Measurements from ENCODE around the gene SSR3. TPM values are rescaled to one million over a fixed set of nuclear protein-coding genes. Genes with fewer than 3 reads are reported as not detected.

The SSR3 gene
- total RNA-seq, 1 experiment from 2014 or later = 340 TPM

- no peak for DNase-seq (ENCODE audit: low read depth, low spot score)
- in situ Hi-C loops (cut with HindIII; ENCODE audit: low pct_unique_long_range_greater_than_20kb, low sequenced_read_pairs) = no loop called here
Observed at GRCh38 chr3:156548902-156549301, 6.0 kb downstream of the SSR3 start.

- no peak for DNase-seq (ENCODE audit: low read depth, low spot score)
- in situ Hi-C loops (cut with HindIII; ENCODE audit: low pct_unique_long_range_greater_than_20kb, low sequenced_read_pairs) = no loop called here
Observed at GRCh38 chr3:156548041-156548687, 6.8 kb downstream of the SSR3 start.

GRCh38 chr3:156547637-156548036, 7.3 kb downstream of the SSR3 start:
- DNase-seq (ENCODE audit: low read depth, low spot score) = no peak
- in situ Hi-C loops (cut with HindIII; ENCODE audit: low pct_unique_long_range_greater_than_20kb, low sequenced_read_pairs) = no loop called here

- in situ Hi-C loops (cut with HindIII; ENCODE audit: low pct_unique_long_range_greater_than_20kb, low sequenced_read_pairs) = no loop called here
- DNase-seq (ENCODE audit: low read depth, low spot score) = no peak
Observed at GRCh38 chr3:156543043-156543555, 11.8 kb downstream of the SSR3 start.

- no peak for DNase-seq (ENCODE audit: low read depth, low spot score)
- in situ Hi-C loops (cut with HindIII; ENCODE audit: low pct_unique_long_range_greater_than_20kb, low sequenced_read_pairs) = no loop called here
Observed at GRCh38 chr3:156542101-156543042, 12.5 kb downstream of the SSR3 start.

- no peak for DNase-seq (ENCODE audit: low read depth, low spot score)
- in situ Hi-C loops (cut with HindIII; ENCODE audit: low pct_unique_long_range_greater_than_20kb, low sequenced_read_pairs) = no loop called here
Observed at GRCh38 chr3:156539802-156540201, 15.1 kb downstream of the SSR3 start.

GRCh38 chr3:156539051-156539450, 15.9 kb downstream of the SSR3 start:
- in situ Hi-C loops (cut with HindIII; ENCODE audit: low pct_unique_long_range_greater_than_20kb, low sequenced_read_pairs) = no loop called here

GRCh38 chr3:156536524-156537316, 18.2 kb downstream of the SSR3 start:
- no peak for DNase-seq (ENCODE audit: low read depth, low spot score)
- in situ Hi-C loops (cut with HindIII; ENCODE audit: low pct_unique_long_range_greater_than_20kb, low sequenced_read_pairs) = no loop called here

More at GRCh38 chr3:156539051-156539450, 15.9 kb downstream of the SSR3 start:
- DNase-seq (ENCODE audit: low read depth, low spot score) = no peak

GRCh38 chr3:156535798-156536197, 19.1 kb downstream of the SSR3 start:
- DNase-seq (ENCODE audit: low read depth, low spot score) = no peak
- in situ Hi-C loops (cut with HindIII; ENCODE audit: low pct_unique_long_range_greater_than_20kb, low sequenced_read_pairs) = no loop called here

- in situ Hi-C loops (cut with HindIII; ENCODE audit: low pct_unique_long_range_greater_than_20kb, low sequenced_read_pairs) = no loop called here
Observed at GRCh38 chr3:156535162-156535627, 19.7 kb downstream of the SSR3 start.

GRCh38 chr3:156533205-156533604, 21.7 kb downstream of the SSR3 start:
- DNase-seq (ENCODE audit: low read depth, low spot score) = no peak
- in situ Hi-C loops (cut with HindIII; ENCODE audit: low pct_unique_long_range_greater_than_20kb, low sequenced_read_pairs) = no loop called here

More at GRCh38 chr3:156535162-156535627, 19.7 kb downstream of the SSR3 start:
- peak; percentile 88 for DNase-seq (ENCODE audit: low read depth, low spot score)

GRCh38 chr3:156532730-156533129, 22.2 kb downstream of the SSR3 start:
- in situ Hi-C loops (cut with HindIII; ENCODE audit: low pct_unique_long_range_greater_than_20kb, low sequenced_read_pairs) = no loop called here
- DNase-seq (ENCODE audit: low read depth, low spot score) = no peak

GRCh38 chr3:156530980-156531379, 23.9 kb downstream of the SSR3 start:
- no peak for DNase-seq (ENCODE audit: low read depth, low spot score)
- in situ Hi-C loops (cut with HindIII; ENCODE audit: low pct_unique_long_range_greater_than_20kb, low sequenced_read_pairs) = no loop called here

- in situ Hi-C loops (cut with HindIII; ENCODE audit: low pct_unique_long_range_greater_than_20kb, low sequenced_read_pairs) = no loop called here
Observed at GRCh38 chr3:156527060-156527459, 27.9 kb downstream of the SSR3 start.

GRCh38 chr3:156525808-156526207, 29.1 kb downstream of the SSR3 start:
- DNase-seq (ENCODE audit: low read depth, low spot score) = no peak

More at GRCh38 chr3:156527060-156527459, 27.9 kb downstream of the SSR3 start:
- no peak for DNase-seq (ENCODE audit: low read depth, low spot score)

GRCh38 chr3:156522673-156523072, 32.2 kb downstream of the SSR3 start:
- no peak for DNase-seq (ENCODE audit: low read depth, low spot score)
- in situ Hi-C loops (cut with HindIII; ENCODE audit: low pct_unique_long_range_greater_than_20kb, low sequenced_read_pairs) = no loop called here

More at GRCh38 chr3:156525808-156526207, 29.1 kb downstream of the SSR3 start:
- in situ Hi-C loops (cut with HindIII; ENCODE audit: low pct_unique_long_range_greater_than_20kb, low sequenced_read_pairs) = no loop called here

- in situ Hi-C loops (cut with HindIII; ENCODE audit: low pct_unique_long_range_greater_than_20kb, low sequenced_read_pairs) = loop anchor here (10.0 kb wide), 1 partner anchor 85 kb away; no protein-coding TSS in a partner anchor
- DNase-seq (ENCODE audit: low read depth, low spot score) = no peak
Observed at GRCh38 chr3:156519758-156520162, 35.2 kb downstream of the SSR3 start.

All from SK-MEL-5 (cell line).